Fibroblast of skin of right quadriceps (primary cell): ENCODE results near the gene SRSF12.

Experiments
- DNase-seq: peaks from one replicate; pipeline ENCODE4 v3.0.0-alpha.2; 2013

The SRSF12 gene

DNA sequence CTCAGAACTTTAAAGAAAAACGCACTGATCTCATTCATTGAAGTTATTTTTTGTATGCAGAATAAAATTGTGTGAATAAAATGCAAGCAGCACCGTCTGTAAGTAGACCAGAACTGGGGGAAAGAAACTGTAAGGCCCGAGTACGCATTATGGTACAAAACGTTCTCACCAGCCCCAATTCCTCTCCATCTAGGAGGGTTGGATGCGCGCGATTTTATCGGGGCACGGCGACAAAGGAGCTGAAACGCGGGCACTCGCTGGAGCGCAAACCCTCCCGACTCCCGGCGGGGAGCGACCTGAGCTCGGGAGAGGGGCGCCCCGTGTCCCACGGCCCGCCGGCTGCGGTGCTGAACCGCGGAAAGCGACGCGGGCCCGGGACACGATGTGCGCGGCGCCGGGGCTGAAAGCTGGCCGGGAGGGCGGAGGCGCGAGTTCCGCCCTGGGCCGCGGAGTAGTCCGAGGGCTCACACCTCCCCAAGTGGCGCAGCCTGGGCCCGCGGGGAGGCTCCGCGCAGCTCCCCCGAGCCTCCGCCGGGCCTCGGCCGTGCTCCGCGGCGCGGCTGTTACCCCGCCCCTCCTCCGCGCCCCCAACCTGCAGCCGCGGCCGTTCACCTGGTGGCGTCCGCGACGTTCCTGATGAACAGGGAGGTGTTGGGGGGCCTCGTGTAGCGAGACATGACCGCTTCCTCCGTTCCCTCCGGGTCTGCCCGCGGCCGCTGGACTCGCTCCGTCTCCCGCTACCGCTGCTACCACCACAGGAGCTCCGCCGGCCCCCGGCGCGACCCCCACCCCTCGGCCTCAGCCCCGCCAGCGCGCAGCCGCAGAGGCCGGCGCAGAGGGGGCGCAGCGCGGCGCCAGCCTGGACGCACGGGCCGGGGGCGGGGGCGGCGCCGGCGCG lies at the start of gene SRSF12:
SRSF12 (minus strand) TSS at position 861 of the 898 bp plus-strand sequence; CDS start at position 677, 184 bp downstream.
- peak; percentile 40 for DNase-seq

DNA sequence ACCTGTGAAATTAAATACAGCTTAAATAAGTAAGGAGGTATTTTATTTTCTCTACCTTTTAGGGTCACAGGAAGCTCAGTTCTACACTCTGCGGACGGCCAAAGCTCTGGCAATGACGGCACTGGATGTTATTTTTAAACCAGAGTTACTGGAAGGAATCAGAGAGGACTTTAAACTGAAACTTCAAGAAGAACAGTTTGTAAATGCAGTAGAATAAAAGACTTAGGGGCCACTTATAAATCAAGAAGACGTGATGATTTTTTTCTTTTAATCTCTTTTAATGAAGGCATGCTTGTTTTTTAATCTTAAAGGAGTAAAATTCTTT lies 44.1 kb upstream of the SRSF12 start:
- no peak for DNase-seq

DNA sequence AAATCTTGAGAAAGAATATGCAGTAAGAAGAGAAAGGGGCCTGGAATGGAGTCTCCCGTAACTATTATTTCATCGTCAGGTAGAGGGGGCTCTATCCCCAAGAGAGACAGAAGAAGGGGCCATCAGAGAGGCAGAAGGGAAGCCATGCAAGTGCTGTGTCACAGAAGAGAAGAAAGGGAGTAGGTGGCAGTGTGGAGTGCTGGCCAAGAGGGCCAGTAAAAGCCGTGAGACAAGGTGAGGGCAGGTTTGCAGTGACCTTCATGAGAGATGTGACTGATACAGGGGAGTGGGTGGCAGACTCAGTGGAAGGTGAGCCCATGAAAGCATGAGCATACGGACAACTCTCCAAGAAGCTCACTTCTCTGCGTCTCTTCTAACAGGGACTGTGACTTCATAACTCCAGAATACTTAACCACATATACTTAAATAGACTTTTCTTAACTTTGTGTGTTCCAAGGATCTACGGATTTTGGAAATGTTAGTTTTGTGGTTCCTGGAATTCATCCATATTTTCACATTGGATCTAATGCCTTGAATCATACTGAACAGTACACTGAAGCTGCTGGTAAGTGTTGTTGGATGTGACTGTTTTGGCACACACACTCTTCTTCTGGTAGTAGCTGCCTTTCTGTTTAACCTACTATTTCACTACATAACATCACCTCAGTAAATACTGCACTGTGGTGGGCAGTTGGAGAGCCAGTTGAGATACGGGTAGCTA lies 43.6 kb upstream of the SRSF12 start:
- peak; percentile 53 for DNase-seq

DNA sequence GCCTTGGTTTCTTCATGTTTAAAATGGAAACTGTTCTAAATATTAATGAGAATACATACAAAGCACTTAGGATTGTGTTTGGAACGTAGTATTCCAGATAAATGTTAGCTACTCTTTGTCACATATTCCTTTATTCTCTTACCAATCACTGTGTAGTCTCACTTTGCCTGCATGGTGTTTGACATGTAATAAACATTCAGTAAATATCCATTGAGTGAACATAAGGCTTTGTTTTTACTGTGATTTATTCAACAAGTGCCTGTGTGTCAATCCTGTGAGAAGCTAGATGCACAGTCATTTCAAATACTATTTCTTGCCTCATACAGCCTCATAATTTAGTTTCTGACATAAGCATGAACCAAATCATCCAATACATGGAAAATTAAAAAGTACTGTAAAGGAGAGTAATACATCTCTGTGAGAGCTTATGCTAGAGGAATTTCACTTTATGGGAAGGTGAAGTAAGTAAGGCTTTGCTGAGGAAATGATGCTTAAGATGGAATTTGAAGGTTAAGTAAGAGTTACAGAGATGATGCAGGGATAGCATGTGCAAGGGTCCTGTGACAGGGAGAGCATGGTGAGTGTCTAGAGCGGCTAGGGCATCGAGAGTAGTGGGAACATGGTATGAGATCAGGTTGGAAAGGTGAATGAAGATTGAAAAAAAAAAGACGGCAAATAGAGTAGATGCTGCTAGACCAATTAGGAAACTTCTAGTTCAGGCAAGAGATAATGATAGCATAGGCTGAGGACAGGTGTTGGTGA lies 42.6 kb upstream of the SRSF12 start:
- DNase-seq, result no peak

DNA sequence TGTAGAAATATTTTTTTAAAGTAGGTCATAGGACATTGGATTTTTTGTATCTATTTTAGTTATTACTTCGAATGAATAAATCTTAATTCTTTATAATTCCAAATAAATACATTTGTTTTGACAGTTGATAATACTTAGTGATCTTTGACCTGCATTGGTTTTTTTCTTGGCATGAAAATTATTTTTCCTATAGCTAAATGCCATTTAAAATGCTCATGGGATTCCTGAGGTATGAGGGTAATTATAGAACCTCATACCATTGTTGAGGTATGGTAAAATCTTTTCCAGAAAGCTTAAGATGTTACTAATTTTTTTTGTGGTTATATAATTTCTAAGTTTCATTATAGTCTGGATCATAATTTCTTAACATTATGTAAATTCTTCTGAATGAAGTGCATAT lies 36.3 kb upstream of the SRSF12 start:
- DNase-seq, result peak; percentile 57

DNA sequence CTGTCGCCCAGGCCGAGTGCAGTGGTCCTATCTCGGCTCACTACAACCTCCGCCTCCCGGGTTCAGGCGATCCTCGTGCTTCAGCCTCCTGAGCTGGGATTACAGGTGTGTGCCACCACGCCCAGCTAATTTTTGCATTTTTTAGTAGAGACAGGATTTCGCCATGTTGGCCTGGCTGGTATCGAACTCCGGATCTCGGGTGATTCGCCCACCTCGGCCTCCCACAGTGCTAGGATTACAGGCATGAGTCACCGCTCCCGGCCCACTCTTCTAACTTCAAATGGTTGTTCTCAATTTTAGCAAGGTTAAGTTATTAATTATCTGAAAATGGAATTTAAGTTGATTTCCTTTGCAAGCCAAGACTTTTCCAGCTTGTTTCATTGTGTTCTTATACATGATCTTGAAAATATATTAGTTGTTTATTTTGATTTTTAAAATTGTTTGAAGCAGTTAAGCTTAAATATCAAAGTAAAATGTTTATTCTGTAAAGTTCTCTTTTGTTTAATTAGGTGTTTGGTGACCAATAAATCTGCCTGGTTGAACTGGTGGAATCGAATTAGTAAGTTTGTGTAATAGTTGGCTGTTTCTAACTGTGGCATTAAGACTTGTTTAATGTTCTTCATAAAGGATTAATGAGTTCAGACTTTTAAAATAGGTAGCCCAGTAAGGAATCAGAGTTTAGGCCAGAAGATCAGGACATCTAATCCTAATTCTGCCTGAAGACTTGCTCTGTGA lies 30.3 kb upstream of the SRSF12 start:
- DNase-seq, result peak; percentile 27

DNA sequence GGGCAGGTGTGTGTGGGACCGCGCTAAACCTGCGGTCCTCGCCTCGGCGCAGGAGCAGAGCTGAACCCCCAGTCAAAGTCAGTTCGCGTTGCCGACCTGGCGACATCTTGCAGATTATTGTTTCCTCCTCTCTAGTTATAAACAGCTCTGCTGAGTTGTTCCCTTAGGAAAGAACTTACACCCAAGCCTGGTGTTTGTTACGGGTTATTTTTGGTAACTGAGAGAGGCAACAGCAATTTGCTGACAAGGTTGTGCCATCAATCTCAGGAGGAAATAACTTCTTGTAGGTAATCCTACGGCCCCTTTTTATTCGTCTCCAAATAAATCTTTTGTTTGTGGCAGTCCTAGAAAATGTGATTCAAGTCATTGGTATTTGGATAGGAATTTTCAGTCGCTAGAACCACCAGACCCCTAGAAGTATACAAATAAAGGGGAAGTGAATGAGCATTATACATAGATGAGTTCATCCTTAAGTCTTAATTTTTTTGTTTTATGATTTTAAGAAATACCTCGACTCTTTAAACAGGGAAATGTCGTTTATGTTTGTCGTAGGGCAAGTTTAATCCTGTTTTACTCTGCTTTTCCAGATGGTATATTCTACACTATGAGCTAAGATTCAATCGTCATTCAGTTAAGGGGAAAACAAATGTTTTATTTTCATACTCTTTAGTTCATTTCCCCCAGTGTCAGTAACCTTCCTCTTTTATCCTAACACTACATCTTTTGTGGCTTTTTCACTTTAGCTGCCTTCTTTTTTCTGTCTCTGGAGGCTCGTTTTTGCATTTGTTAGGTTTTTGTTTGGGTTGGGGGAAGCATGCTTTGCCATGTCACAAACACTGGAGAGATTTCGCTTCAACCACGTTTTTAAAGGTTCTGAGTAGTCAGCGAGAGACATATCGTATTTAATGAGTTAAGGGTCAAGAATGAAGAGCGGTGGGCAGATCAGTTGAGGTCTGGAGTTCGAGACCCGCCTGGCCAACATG lies 29.1 kb upstream of the SRSF12 start:
- peak; percentile 77 for DNase-seq

DNA sequence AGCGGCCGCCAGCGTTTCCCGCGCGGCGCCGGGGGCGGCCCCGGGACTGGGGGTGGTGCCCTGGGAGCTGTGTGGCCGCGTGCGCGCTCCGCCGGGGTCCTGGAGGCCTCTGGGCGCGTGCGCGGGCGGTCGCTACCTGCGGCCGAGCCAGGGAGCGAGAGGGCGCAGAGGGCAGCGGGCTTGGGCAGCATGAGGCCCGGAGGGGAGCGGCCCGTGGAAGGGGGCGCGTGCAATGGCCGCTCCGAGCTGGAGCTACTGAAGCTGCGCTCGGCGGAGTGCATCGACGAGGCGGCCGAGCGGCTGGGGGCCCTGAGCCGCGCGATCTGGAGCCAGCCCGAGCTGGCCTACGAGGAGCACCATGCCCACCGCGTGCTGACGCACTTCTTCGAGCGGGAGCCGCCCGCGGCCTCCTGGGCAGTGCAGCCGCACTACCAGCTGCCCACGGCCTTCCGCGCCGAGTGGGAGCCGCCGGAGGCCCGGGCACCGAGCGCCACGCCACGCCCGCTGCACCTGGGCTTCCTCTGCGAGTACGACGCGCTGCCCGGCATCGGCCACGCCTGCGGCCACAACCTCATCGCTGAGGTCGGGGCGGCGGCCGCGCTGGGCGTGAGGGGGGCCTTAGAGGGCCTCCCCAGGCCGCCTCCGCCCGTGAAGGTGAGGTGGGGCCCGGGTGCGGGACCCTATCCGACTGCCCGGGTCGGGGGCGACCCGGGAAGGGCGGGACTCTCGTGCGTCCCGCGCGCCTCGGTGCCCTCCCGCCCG lies 28.3 kb upstream of the SRSF12 start, which contains the start of gene PM20D2:
PM20D2 (plus strand) TSS at position 100 of the 762 bp plus-strand sequence; CDS start at position 190, 90 bp downstream.
- peak; percentile 37 for DNase-seq

DNA sequence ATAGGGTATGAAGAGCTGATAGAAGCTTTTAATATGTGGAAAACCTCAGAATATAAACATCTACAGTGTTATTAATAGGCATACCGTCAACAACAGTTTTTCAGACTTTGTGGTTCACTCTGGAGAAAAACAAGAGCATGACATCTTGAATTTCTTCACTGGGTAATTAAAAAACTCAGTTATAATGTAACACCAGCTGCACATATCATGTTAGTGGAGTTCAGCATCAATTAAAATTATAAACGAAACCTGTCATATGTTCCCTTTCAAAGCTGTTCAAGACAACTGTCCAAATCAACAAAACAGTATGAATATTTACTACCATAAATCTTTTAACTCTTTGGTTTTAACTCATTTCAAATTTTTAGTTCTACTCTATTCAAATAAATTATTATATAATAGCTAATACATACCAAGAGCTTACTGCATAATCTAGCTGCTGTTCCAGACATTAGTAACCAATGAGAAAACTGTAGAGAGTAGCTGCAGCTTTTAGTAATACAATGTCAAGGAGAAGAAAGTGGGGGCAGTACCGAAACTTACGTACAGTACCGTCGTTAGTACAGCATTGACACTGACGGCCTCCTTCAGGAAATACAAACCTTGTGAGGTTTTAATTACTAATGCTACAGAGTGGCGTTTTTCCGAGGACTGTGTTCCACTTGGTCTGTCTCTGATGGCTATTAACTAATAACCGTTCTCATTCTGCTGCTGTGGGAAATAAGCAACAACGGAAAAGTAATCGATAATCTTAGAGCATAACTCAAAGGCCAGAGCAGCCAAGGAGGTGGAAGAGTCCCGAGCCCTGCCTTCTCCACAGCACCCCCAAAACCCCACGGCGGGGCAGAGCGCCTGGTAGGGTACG lies 27.5 kb upstream of the SRSF12 start:
- DNase-seq, result peak; percentile 28

DNA sequence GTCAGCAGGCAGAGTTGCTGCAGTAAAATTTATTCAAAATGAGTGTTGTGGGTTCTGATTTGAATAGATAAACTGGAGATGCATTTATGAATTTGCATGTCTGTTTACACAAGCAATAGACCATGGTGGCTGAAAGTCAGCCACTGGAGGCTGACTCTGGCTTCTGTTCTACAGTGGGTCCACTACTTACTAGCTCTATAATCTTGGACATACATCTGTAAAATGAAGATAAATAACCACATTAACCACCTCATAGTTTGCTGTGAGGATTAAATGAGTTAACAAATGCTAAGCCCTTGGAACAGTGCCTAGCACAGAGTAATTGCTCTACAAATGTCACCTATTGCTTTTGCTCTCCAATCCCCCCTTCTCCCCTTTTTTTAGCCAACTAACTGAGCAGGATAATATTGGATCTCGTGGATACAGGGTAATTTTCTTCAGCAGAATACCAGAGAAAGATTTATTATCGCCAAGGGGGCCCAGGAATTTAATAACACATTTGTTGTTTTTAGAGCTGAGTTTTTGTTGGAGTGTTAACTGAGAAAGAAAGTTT lies 26.6 kb upstream of the SRSF12 start:
- peak; percentile 58 for DNase-seq

DNA sequence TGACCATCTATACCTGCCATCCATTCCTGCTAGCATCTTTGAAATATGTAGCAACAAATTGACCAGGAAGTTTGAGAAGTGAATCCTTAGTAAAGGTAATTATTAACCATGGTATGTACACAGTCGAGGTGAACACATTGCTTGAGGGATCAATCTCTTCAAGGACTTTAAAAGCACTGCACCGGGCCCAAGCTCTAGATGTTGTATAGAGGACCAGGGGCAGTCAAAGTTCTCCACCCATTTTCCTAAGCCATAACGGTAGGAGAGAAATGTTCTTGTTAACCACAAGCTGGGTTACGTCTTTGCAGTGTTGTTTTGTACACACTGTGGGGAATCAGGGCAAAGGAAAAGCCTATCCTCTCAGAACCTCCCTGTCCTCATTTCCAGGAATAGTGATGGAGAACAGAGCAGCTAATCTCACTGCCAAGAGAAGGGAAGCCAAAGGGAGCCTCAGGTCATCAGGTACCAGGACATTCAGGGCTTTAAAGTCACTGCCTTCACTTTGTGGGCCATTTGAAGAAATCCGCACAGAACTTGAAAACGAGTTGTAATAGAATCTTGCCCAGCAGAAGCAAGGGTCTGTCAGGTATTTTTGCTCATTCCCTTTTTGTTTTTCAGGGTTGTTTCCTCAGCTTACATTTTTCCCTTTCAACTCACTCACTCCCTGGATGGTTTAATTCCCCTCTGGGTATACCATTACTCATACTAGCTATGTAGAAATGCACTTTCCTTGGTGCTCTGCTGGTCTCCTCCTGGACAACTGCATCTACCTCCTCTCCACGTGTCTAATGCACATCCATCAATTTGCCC lies 22.7 kb upstream of the SRSF12 start:
- peak; percentile 39 for DNase-seq

DNA sequence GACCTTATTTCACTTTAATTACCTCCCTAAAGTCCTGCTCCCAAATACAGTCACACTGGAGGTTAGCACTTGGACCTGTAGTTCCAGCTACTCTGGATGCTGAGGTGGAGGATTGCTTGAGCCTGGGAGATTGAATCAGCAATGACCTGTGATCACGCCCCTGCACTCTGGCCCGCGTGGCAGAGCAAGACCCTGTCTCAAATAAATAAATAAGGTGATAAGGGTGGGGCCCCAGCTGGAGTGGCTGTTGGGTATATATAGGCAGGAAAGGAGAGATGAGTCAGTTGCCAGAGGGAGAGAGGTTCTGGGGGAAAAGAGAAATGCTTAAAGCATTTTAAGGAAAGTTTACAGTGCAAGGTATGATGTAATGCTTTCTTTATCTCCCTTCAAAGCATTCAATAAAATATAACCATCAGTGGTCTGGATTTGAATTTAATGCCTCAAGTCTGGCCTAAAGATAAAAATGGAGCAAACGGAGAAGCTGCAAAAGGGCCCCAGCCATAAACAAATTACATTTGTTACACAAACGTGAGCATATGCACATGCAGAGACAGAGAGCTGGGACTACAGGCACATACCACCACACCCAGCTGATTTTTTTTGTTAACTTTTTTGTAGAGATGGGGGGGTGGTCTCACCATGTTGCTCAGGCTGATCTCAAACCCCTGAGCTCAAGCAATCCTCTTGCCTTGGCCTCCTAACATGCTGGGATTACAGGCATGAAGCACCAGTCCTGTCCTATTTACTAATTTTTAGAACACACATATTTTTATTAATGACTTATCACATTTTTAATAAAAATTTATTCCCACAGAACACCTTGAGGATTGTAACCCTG lies 21.9 kb upstream of the SRSF12 start:
- no peak for DNase-seq

DNA sequence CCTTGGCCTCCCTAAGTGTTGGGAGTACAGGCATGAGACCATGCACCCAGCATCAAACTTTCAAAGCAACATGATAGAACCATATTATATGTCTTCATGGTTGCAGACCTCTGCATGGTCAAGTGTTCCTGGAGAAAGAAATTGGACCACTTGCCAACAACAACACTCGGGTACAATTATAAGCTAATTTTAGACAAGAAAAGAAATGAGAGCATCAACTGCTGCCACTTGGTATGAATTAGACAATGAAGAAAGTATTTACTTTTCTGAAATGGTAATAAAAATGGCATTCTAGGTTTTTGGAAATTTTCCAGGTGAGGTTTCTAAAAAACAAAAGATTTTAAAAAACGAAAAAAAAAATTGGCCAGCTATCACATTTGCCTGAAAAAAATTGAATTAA lies 20.3 kb upstream of the SRSF12 start:
- DNase-seq, result no peak

DNA sequence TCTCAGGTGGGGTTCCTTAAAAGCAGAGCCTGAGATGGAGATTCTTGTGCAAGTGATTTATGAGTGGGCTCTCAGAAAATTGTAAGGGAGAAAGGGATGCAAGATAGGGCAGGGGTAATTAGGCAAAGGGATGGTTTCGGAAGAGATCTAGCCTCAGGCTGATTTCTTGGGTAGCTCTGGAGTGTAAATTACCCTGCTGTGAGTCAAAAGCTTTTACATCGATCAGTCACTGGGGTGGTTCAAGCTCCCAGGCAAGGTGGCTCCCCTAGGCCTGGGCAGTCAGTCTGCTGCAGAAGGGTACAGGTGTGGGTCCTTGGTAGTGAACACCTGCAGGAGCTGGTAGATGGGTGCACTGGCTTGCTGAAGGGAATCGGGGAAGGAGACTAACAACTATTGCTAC lies 16.9 kb upstream of the SRSF12 start:
- DNase-seq, result no peak

DNA sequence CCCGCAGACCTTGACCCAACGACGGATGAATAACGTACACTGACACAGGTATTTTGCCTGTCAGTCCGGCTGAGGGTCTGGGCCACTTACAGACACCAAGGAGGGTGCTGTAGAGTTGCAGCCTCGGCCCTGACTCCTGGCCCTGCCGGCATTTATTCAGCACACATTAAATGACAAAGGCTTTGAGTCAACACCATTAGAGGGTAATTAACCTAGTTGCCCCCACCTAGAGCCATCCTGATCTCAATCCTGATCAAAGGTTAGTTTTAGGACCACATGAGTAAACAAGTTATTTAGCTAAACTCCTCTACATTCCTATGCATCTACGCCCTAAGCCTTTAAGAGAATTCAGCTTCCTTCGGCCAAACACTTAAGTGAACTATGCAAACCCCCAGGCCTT lies 16.1 kb upstream of the SRSF12 start:
- DNase-seq, result no peak

DNA sequence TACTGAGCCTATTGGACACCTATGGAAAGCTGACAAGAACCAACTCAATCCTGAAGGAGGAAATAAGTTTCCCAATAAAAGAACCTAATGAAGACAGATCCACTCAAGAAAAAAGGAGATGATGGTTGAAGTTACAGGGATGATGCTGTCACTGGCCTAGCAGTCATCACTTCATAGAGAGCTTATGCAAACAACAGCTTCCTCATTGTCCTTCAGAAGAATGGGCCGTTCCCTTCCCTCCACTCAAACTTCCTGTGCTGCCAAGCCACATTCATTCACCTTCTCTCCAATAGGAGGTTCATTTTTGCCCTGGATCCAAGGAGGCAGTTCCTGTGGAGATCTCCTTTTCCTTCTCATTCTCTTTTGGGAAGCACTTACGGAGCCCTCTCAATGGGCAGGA lies 14.2 kb upstream of the SRSF12 start:
- no peak for DNase-seq

DNA sequence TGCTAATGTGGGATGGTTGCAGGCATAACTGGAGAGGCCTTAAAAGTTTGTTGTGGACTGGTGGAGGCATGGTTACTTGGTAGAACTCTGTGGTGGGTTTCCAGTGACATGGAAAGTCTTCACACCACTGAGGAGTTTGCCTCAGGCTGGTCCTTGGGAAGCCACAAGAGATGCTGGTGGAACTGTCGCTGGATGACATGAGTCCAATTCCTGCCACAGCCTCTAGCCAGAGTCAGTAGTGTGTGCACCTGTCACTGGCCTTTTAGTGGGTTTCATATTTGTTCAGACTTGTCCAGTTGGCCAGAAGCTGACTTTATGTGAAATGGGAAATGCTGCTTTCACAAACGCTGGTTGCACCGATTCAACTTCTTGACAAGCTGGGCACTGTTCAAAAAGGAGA lies 13.7 kb upstream of the SRSF12 start:
- no peak for DNase-seq
